Stimulated activated CD8-positive, alpha-beta memory T cell treated with anti-CD3 and anti-CD28 coated beads, Interleukin-7, amount 100 ng/mL, for 4 hours (primary cell): ENCODE results near the gene NSUN7.
"Not testable (repeated sequence)": the region's sequence is repeated elsewhere in the genome, so short reads cannot be mapped to it uniquely, and the experiment has no call there.

Experiments used
- DNase-seq, 2 donors: peaks; one replicate each; pipeline ENCODE4 v3.0.0-alpha.2; 2020; ENCODE audit warnings: low read depth in 2 of 2

The NSUN7 gene

GRCh38 chr4:40749717-40750460, at the start of gene NSUN7:
TSS of gene NSUN7 (plus strand) at chr4:40749955. CDS start at chr4:40750694, 739 bp downstream.
- no peak for DNase-seq

GRCh38 chr4:40702137-40702799, 47.5 kb upstream of the NSUN7 start:
- DNase-seq = no peak

GRCh38 chr4:40702800-40703151, 47.0 kb upstream of the NSUN7 start:
- DNase-seq = no peak

- DNase-seq = no peak
Observed at GRCh38 chr4:40704073-40704472, 45.7 kb upstream of the NSUN7 start.

GRCh38 chr4:40710484-40711254, 39.1 kb upstream of the NSUN7 start:
- DNase-seq = no peak

GRCh38 chr4:40713001-40713400, 36.8 kb upstream of the NSUN7 start:
- DNase-seq = not testable (repeated sequence)

GRCh38 chr4:40713798-40714197, 36.0 kb upstream of the NSUN7 start:
- no peak for DNase-seq

GRCh38 chr4:40718586-40718985, 31.2 kb upstream of the NSUN7 start:
- no peak for DNase-seq

GRCh38 chr4:40719008-40719623, 30.6 kb upstream of the NSUN7 start:
- no peak for DNase-seq

GRCh38 chr4:40720351-40720750, 29.4 kb upstream of the NSUN7 start:
- DNase-seq = no peak

- no peak for DNase-seq
Observed at GRCh38 chr4:40720916-40721315, 28.8 kb upstream of the NSUN7 start.

- DNase-seq = no peak
Observed at GRCh38 chr4:40721730-40722171, 28.0 kb upstream of the NSUN7 start.

GRCh38 chr4:40722576-40723161, 27.1 kb upstream of the NSUN7 start:
- DNase-seq = no peak

- no peak for DNase-seq
Observed at GRCh38 chr4:40723728-40724127, 26.0 kb upstream of the NSUN7 start.

- no peak for DNase-seq
Observed at GRCh38 chr4:40728333-40728732, 21.4 kb upstream of the NSUN7 start.

GRCh38 chr4:40729555-40729954, 20.2 kb upstream of the NSUN7 start:
- no peak for DNase-seq

GRCh38 chr4:40730091-40730679, 19.6 kb upstream of the NSUN7 start:
- DNase-seq = no peak

- DNase-seq = no peak
Observed at GRCh38 chr4:40731361-40731760, 18.4 kb upstream of the NSUN7 start.

GRCh38 chr4:40731792-40732245, 17.9 kb upstream of the NSUN7 start:
- no peak for DNase-seq

- no peak for DNase-seq
Observed at GRCh38 chr4:40733752-40734151, 16.0 kb upstream of the NSUN7 start.

GRCh38 chr4:40734497-40734896, 15.3 kb upstream of the NSUN7 start:
- no peak for DNase-seq
